IPS-18a (cell line): ENCODE measurements around the gene MBD3L2.
"Not testable (repeated sequence)": the region's sequence is repeated elsewhere in the genome, so short reads cannot be mapped to it uniquely, and the experiment has no call there.

ENCODE experiments used
- H3K27ac ChIP-seq: one replicate; pipeline ENCODE4 v1.5.1; 2013; ENCODE audit warnings: low read length
- H3K27me3 ChIP-seq: one replicate; pipeline ENCODE4 v1.6.1; 2013; ENCODE audit warnings: mild to moderate bottlenecking, low read length; ENCODE audit not compliant: control insufficient read depth, insufficient read depth
- H3K36me3 ChIP-seq: one replicate; pipeline ENCODE4 v1.6.1; 2013; ENCODE audit warnings: low read depth, low read length; ENCODE audit not compliant: control insufficient read depth
- H3K4me1 ChIP-seq: one replicate; pipeline ENCODE4 v1.6.1; 2013; ENCODE audit warnings: low read depth, low read length; ENCODE audit not compliant: control insufficient read depth
- H3K4me3 ChIP-seq: one replicate; pipeline ENCODE4 v1.5.1; 2013; ENCODE audit warnings: low read length
- H3K9ac ChIP-seq: one replicate; pipeline ENCODE4 v1.6.1; 2013; ENCODE audit warnings: mild to moderate bottlenecking, low read length, moderate library complexity
- H3K9me3 ChIP-seq: one replicate; pipeline ENCODE4 v1.6.1; 2013; ENCODE audit warnings: low read depth, low read length; ENCODE audit not compliant: control insufficient read depth

Gene MBD3L2

DNA sequence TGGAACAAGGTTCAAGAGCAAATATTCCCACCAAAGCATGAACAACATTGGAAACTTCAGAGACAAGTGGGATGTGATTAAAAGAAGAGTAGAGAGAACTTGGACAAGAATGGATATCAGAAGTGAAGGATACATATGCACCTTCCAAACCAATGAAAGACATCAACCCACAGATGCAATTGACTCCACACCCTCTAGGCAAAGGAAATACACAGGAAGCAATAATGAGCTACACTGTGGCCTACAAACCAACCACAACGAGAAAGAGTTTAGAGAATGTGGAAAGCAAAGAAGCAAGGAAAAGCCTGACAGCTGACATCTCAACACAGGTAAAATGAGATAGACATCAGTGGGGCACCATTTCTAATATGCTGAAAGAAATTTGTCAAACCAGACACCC lies 20.3 kb upstream of the MBD3L2 start:
- H3K4me3 ChIP-seq, H3K27me3 ChIP-seq, H3K4me1 ChIP-seq, H3K36me3 ChIP-seq, H3K27ac ChIP-seq, H3K9me3 ChIP-seq, H3K9ac ChIP-seq: not testable (repeated sequence)

DNA sequence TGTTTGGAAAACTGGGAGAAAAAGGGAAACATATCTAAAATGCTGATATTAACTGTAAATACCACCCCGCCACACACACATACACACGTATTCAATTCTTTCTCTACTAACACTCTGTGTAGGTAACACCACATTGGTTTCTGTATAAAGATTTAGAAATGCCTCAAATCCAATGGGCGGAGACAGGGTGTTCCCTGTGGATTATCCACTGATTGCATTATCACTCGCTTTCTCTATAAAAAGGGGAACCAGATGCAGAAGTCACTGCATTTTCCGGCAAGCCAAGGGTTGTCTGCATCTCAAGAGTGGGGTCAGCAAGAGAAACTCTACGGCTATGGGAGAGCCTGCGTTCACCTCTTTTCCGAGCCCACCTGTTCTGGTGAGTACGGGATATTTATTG lies 18.8 kb upstream of the MBD3L2 start, which contains the start of gene MBD3L5:
TSS of gene MBD3L5 (plus strand) at position 301 of the 400 bp plus-strand sequence. CDS start at position 335, 34 bp downstream.
- not testable (repeated sequence) for H3K9ac ChIP-seq, H3K36me3 ChIP-seq, H3K4me3 ChIP-seq, H3K4me1 ChIP-seq, H3K27ac ChIP-seq, H3K27me3 ChIP-seq, H3K9me3 ChIP-seq

DNA sequence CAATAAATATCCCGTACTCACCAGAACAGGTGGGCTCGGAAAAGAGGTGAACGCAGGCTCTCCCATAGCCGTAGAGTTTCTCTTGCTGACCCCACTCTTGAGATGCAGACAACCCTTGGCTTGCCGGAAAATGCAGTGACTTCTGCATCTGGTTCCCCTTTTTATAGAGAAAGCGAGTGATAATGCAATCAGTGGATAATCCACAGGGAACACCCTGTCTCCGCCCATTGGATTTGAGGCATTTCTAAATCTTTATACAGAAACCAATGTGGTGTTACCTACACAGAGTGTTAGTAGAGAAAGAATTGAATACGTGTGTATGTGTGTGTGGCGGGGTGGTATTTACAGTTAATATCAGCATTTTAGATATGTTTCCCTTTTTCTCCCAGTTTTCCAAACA lies 9.0 kb upstream of the MBD3L2 start, which contains the start of gene MBD3L4:
TSS of gene MBD3L4 (minus strand) at position 101 of the 400 bp plus-strand sequence. CDS start at position 66, 35 bp downstream.
- not testable (repeated sequence) for H3K27ac ChIP-seq, H3K4me1 ChIP-seq, H3K4me3 ChIP-seq, H3K9me3 ChIP-seq, H3K27me3 ChIP-seq, H3K36me3 ChIP-seq, H3K9ac ChIP-seq

DNA sequence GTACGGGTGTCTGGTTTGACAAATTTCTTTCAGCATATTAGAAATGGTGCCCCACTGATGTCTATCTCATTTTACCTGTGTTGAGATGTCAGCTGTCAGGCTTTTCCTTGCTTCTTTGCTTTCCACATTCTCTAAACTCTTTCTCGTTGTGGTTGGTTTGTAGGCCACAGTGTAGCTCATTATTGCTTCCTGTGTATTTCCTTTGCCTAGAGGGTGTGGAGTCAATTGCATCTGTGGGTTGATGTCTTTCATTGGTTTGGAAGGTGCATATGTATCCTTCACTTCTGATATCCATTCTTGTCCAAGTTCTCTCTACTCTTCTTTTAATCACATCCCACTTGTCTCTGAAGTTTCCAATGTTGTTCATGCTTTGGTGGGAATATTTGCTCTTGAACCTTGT lies 7.6 kb upstream of the MBD3L2 start:
- not testable (repeated sequence) for H3K27me3 ChIP-seq, H3K36me3 ChIP-seq, H3K9ac ChIP-seq, H3K27ac ChIP-seq, H3K9me3 ChIP-seq, H3K4me3 ChIP-seq, H3K4me1 ChIP-seq

DNA sequence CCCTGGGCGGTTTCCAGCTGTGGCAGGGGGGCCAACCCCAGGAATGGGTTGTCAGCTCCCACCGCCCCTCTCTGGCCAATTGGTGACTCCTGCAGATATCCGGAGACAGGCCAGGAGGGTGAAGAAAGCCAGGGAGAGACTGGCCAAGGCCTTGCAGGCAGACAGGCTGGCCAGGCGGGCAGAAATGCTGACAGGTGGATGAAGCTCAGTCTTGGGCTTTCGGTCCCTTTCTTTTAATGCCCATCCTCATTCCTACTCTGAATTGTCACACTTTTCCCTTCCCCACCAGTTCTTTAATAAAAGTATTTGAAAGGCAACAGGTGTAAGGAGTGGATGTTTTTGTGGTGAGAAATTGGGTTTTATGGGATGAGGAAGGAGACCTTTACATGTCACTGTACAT lies 2.3 kb downstream of the MBD3L2 start:
- H3K4me3 ChIP-seq, H3K27ac ChIP-seq, H3K4me1 ChIP-seq, H3K36me3 ChIP-seq, H3K9me3 ChIP-seq, H3K27me3 ChIP-seq, H3K9ac ChIP-seq: not testable (repeated sequence)

DNA sequence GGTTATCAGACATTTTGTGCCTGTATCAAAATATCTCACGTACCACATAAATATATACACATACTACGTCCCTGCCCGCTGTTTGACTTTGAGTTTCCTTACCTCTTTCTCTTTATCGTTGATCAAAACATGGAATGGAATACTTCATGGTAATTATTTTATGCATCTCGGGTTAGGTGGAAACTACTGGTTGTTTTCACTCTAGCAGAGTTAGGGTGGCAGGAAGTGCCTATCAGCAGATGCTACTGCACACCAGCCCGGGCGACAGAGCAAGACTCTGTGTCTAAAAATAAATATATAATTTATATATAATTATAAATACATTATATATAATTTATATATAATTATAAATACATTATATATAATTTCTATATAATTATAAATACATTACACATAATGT lies 3.8 kb downstream of the MBD3L2 start:
- not testable (repeated sequence) for H3K36me3 ChIP-seq

DNA sequence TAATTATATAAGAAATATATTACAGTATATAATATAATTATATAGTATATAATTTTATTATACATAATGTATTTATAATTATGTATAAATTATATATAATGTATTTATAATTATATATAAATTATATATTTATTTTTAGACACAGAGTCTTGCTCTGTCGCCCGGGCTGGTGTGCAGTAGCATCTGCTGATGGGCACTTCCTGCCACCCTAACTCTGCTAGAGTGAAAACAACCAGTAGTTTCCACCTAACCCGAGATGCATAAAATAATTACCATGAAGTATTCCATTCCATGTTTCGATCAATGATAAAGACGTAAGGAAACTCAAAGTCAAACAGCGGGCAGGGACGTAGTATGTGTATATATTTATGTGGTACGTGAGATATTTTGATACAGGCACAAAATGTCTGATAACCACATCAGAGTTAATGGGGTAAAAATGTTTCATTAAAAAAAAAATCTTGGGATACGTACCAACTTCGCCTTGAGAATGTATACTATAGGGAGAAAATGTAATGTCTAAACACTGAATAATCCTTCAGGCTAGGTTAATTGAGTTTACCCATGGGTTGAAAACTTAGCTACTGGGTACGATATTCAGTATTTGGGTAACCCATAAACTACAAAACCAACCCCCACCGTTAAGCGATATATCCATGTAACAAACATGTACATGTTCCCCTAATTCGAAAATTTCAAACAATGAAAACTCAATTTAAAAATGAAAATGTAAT lies 5.7 kb downstream of the MBD3L2 start:
- H3K36me3 ChIP-seq, H3K9ac ChIP-seq, H3K9me3 ChIP-seq, H3K4me3 ChIP-seq, H3K27me3 ChIP-seq, H3K4me1 ChIP-seq, H3K27ac ChIP-seq: not testable (repeated sequence)

More for the DNA sequence above, 3.8 kb downstream of the MBD3L2 start:
- not testable (repeated sequence) for H3K9ac ChIP-seq, H3K27me3 ChIP-seq, H3K4me3 ChIP-seq, H3K4me1 ChIP-seq, H3K9me3 ChIP-seq, H3K27ac ChIP-seq

DNA sequence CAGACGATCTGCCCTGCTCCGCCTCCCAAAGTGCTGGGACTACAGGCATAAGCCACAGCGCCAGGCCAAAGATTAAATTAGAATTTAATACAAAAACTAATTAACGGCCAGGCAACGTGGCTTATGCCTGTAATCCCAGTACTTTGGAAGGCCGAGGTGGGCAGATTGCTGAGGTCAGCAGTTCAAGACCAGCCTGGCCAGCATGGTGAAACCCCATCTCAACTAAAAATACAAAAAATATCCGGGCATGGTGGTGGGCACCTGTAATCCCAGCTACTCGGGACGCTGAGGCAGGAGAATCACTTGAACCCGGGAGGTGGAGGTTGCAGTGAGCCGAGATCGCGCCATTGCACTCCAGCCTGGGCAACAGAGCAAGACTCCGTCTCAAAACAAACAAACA lies 6.6 kb downstream of the MBD3L2 start:
- not testable (repeated sequence) for H3K27ac ChIP-seq, H3K4me1 ChIP-seq, H3K9ac ChIP-seq, H3K27me3 ChIP-seq, H3K9me3 ChIP-seq, H3K4me3 ChIP-seq, H3K36me3 ChIP-seq

DNA sequence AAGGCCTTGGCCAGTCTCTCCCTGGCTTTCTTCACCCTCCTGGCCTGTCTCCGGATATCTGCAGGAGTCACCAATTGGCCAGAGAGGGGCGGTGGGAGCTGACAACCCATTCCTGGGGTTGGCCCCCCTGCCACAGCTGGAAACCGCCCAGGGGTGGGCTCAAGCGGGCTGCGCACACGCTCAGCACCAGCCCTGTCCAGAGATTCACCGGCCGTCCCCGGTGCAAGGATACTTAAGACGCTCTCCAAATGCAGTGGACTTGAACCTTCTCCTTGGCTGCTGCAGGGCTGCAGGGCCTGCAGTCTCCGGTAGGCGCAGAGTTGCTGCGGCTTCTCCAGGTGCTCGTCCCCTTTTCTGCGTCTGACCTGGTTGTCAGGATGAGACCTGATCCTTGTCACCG lies 7.2 kb downstream of the MBD3L2 start:
- H3K9ac ChIP-seq, H3K4me3 ChIP-seq, H3K9me3 ChIP-seq, H3K27ac ChIP-seq, H3K4me1 ChIP-seq, H3K27me3 ChIP-seq, H3K36me3 ChIP-seq: not testable (repeated sequence)

DNA sequence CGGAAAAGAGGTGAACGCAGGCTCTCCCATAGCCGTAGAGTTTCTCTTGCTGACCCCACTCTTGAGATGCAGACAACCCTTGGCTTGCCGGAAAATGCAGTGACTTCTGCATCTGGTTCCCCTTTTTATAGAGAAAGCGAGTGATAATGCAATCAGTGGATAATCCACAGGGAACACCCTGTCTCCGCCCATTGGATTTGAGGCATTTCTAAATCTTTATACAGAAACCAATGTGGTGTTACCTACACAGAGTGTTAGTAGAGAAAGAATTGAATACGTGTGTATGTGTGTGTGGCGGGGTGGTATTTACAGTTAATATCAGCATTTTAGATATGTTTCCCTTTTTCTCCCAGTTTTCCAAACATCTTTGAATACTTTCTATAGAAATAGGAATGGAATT lies 9.5 kb downstream of the MBD3L2 start, which contains the start of gene MBD3L3:
TSS of gene MBD3L3 (minus strand) at position 101 of the 400 bp plus-strand sequence. CDS start at position 30, 71 bp downstream.
- H3K4me1 ChIP-seq, H3K36me3 ChIP-seq, H3K9me3 ChIP-seq, H3K27me3 ChIP-seq, H3K27ac ChIP-seq, H3K9ac ChIP-seq, H3K4me3 ChIP-seq: not testable (repeated sequence)

DNA sequence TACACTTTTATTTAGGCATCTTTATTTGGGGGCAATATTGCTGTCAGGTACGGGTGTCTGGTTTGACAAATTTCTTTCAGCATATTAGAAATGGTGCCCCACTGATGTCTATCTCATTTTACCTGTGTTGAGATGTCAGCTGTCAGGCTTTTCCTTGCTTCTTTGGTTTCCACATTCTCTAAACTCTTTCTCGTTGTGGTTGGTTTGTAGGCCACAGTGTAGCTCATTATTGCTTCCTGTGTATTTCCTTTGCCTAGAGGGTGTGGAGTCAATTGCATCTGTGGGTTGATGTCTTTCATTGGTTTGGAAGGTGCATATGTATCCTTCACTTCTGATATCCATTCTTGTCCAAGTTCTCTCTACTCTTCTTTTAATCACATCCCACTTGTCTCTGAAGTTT lies 10.9 kb downstream of the MBD3L2 start:
- not testable (repeated sequence) for H3K4me1 ChIP-seq, H3K27ac ChIP-seq, H3K4me3 ChIP-seq, H3K9me3 ChIP-seq, H3K27me3 ChIP-seq, H3K9ac ChIP-seq, H3K36me3 ChIP-seq

DNA sequence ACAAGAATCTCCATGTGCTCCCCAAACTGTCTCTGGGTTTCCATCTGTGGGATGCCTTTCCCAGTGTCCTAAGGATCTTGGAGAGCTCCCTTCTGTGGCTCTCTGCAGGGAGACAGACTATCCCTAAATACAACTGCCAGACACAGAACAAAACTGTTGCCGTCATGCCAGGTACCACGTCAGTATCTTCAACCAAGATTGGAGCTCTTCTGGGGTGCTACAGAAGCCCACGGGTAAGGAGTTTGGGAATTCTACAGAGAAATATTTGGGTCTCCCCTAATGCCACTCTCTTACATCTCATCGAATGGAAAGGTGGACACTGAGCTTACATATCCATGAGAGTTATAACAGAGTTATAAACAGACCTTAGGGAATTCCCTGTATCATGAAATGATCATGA lies 14.2 kb downstream of the MBD3L2 start:
- H3K27ac ChIP-seq = no peak overlapping the region
- no peak overlapping the region for H3K4me3 ChIP-seq
- H3K9me3 ChIP-seq = peaks cover 4% of the 10 kb centered on the region
- no peaks in the 10 kb centered on the region for H3K36me3 ChIP-seq
- H3K27me3 ChIP-seq = no peaks in the 10 kb centered on the region
- H3K9ac ChIP-seq = no peak overlapping the region
- H3K4me1 ChIP-seq = no peaks in the 10 kb centered on the region
